HL-60 (cell line): ENCODE results near the gene RUNX2.

ENCODE experiments used
- POLR2AphosphoS5 ChIP-seq: IDR thresholded peaks from 2 replicates; pipeline ENCODE4 v1.6.1; 2012; ENCODE audit warnings: low read depth
- SPI1 ChIP-seq: IDR thresholded peaks from 2 replicates; pipeline ENCODE4 v1.6.1; 2012; ENCODE audit warnings: low read depth, mild to moderate bottlenecking, borderline replicate concordance
- TF ChIP-seq, protein P1 (sequence below): IDR thresholded peaks from one replicate; pipeline ENCODE4 v1.5.1; 2011; ENCODE audit warnings: low read length, control low read depth, inconsistent platforms; ENCODE audit not compliant: insufficient read depth
- TF ChIP-seq, protein P2 (sequence below): IDR thresholded peaks from 2 replicates; pipeline ENCODE4 v1.6.1; 2012; ENCODE audit warnings: low read depth; ENCODE audit not compliant: insufficient replicate concordance

DNA sequence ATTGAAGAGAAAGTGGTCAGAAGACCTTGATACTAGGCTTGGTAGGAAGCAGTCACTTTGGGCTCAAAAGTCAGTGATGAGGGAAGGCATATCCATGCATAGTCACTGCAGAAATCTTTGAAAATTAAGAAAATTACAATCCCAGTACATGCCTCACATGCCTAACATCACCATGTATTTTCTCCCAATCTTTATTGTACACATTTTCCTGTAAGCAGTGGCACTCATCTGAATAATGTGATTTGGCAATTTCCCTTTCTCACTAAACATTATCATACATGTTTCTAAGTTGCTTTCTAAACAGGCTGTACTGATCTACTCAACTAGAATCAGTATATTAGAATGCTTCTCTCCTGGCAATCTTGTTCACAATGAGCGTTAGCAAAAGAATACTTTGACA lies 330.3 kb downstream of the RUNX2 start:
- TF ChIP-seq, protein P1, sequence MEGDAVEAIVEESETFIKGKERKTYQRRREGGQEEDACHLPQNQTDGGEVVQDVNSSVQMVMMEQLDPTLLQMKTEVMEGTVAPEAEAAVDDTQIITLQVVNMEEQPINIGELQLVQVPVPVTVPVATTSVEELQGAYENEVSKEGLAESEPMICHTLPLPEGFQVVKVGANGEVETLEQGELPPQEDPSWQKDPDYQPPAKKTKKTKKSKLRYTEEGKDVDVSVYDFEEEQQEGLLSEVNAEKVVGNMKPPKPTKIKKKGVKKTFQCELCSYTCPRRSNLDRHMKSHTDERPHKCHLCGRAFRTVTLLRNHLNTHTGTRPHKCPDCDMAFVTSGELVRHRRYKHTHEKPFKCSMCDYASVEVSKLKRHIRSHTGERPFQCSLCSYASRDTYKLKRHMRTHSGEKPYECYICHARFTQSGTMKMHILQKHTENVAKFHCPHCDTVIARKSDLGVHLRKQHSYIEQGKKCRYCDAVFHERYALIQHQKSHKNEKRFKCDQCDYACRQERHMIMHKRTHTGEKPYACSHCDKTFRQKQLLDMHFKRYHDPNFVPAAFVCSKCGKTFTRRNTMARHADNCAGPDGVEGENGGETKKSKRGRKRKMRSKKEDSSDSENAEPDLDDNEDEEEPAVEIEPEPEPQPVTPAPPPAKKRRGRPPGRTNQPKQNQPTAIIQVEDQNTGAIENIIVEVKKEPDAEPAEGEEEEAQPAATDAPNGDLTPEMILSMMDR, result no peak
- TF ChIP-seq, protein P2, sequence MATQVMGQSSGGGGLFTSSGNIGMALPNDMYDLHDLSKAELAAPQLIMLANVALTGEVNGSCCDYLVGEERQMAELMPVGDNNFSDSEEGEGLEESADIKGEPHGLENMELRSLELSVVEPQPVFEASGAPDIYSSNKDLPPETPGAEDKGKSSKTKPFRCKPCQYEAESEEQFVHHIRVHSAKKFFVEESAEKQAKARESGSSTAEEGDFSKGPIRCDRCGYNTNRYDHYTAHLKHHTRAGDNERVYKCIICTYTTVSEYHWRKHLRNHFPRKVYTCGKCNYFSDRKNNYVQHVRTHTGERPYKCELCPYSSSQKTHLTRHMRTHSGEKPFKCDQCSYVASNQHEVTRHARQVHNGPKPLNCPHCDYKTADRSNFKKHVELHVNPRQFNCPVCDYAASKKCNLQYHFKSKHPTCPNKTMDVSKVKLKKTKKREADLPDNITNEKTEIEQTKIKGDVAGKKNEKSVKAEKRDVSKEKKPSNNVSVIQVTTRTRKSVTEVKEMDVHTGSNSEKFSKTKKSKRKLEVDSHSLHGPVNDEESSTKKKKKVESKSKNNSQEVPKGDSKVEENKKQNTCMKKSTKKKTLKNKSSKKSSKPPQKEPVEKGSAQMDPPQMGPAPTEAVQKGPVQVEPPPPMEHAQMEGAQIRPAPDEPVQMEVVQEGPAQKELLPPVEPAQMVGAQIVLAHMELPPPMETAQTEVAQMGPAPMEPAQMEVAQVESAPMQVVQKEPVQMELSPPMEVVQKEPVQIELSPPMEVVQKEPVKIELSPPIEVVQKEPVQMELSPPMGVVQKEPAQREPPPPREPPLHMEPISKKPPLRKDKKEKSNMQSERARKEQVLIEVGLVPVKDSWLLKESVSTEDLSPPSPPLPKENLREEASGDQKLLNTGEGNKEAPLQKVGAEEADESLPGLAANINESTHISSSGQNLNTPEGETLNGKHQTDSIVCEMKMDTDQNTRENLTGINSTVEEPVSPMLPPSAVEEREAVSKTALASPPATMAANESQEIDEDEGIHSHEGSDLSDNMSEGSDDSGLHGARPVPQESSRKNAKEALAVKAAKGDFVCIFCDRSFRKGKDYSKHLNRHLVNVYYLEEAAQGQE, result no peak
- TF ChIP-seq POLR2AphosphoS5, result no peak
- no peak for TF ChIP-seq SPI1
